A549 (cell line): Measurements from ENCODE around the gene PRKD2. TPM values are rescaled to one million over a fixed set of nuclear protein-coding genes. Genes with fewer than 3 reads are reported as not detected.
A peak's percentile ranks its signal among the peaks of the same experiment; 100 is the strongest.

Source experiments
- ATAC-seq, 2 experiments: fragments of 200-7000 bp in 1 of 2; fragments of >200 bp in 1 of 2; cut with Nextera tagmentation in 1 of 2; cut with Tn5 transposase in 1 of 2; 3 replicates each; pipeline versions ENCODE4 v1.8.0 to v1.9.1; 2018 to 2020; ENCODE audit warnings: mild to moderate bottlenecking in 1 of 2, moderate library complexity in 1 of 2
- CTCF ChIA-PET: fragments of 300-600 bp; sonication (Branson Sonifier 250); formaldehyde crosslinking; extraction: SDS; loops from one replicate; lab custom pipeline; 2021; ENCODE audit warnings: antibody characterized with exemption, inconsistent platforms; lab: Yijun Ruan, JAX
- POLR2A ChIA-PET: fragments of 350-600 bp; formaldehyde crosslinking; extraction: SDS; loops from one replicate; lab custom pipeline; 2021; ENCODE audit warnings: antibody characterized with exemption, inconsistent platforms; lab: Yijun Ruan, JAX
- DNase-seq, 2 experiments: peaks; one replicate each; pipeline versions ENCODE4 v3.0.0 to v3.0.0-alpha.2; 2011 to 2016; ENCODE audit warnings: low read depth in 1 of 2, low spot score in 1 of 2
- FAIRE-seq: peaks from 2 replicates; lab custom pipeline; 2011; peaks lifted over from hg19 to GRCh38; lab: Jason Lieb, UNC
- H3K27ac ChIP-seq, 2 experiments: fragments of >200 bp; sonication (Bioruptor Twin); formaldehyde crosslinking; 3 replicates each; pipeline ENCODE4 v1.5.1; 2016 to 2017
- H3K4me1 ChIP-seq: fragments of >200 bp; sonication (Bioruptor Twin); formaldehyde crosslinking; 3 replicates; pipeline ENCODE4 v1.6.1; 2016
- H3K4me2 ChIP-seq: fragments of >200 bp; sonication (Bioruptor Twin); formaldehyde crosslinking; 3 replicates; pipeline ENCODE4 v1.6.1; 2016
- H3K4me3 ChIP-seq: fragments of >200 bp; sonication (Bioruptor Twin); formaldehyde crosslinking; 3 replicates; pipeline ENCODE4 v1.5.1; 2016
- H3K9me3 ChIP-seq: fragments of >200 bp; sonication (Bioruptor Twin); formaldehyde crosslinking; 3 replicates; pipeline ENCODE4 v1.6.1; 2016
- BCL3 ChIP-seq: fragments of >200 bp; sonication (Bioruptor Twin); formaldehyde crosslinking; IDR thresholded peaks from 3 replicates; pipeline ENCODE4 v1.6.1; 2016
- BHLHE40 ChIP-seq: IDR thresholded peaks from 2 replicates; pipeline ENCODE4 v1.6.1; 2012; ENCODE audit warnings: low read depth, low read length, inconsistent platforms
- CEBPB ChIP-seq, 2 experiments: fragments of >200 bp in 1 of 2; sonication (Bioruptor Twin) in 1 of 2; formaldehyde crosslinking in 1 of 2; IDR thresholded peaks; 2 replicates each; pipeline ENCODE4 v1.6.1; 2012 to 2016
- EHMT2 ChIP-seq: fragments of 200-600 bp; sonication (generic); IDR thresholded peaks from 2 replicates; pipeline ENCODE4 v1.6.1; 2016; ENCODE audit warnings: antibody characterized with exemption, low read depth, mild to moderate bottlenecking, moderate library complexity
- JUNB ChIP-seq: fragments of >200 bp; sonication (Bioruptor Twin); formaldehyde crosslinking; IDR thresholded peaks from 2 replicates; pipeline ENCODE4 v1.6.1; 2016
- PBX3 ChIP-seq: IDR thresholded peaks from 2 replicates; pipeline ENCODE4 v1.6.1; 2012
- RAD21 ChIP-seq, 2 experiments: fragments of >200 bp in 1 of 2; sonication (Bioruptor Twin) in 1 of 2; formaldehyde crosslinking in 1 of 2; IDR thresholded peaks in 1 of 2; conservative IDR thresholded peaks in 1 of 2; 2 replicates in 1 of 2; 3 replicates in 1 of 2; pipeline ENCODE4 v1.6.1; 2012 to 2018; ENCODE audit warnings: inconsistent platforms in 1 of 2
- RARB ChIP-seq: fragments of 250-450 bp; sonication (Bioruptor Pico); IDR thresholded peaks from 2 replicates; pipeline ENCODE4 v1.8.0; 2021; ENCODE audit warnings: mild to moderate bottlenecking, moderate library complexity
- RCOR1 ChIP-seq: fragments of 150-350 bp; IDR thresholded peaks from 2 replicates; pipeline ENCODE4 v1.6.1; 2014; ENCODE audit warnings: antibody characterized with exemption, low read length, low read depth
- ZC3H11A ChIP-seq: fragments of 450-650 bp; IDR thresholded peaks from 2 replicates; pipeline ENCODE4 v1.6.1; 2014; ENCODE audit warnings: antibody characterized with exemption, mild to moderate bottlenecking
- ZNF302 ChIP-seq: fragments of 250-450 bp; sonication (Bioruptor Pico); IDR thresholded peaks from 2 replicates; pipeline ENCODE4 v1.9.0; 2021; ENCODE audit warnings: inconsistent platforms, mild to moderate bottlenecking, moderate library complexity
- WGBS: methylation state at CpG from one replicate; pipeline ENCODE4 v1.1.6; 2017; ENCODE audit errors: missing lambda C conversion rate; 5-methylcytosine and 5-hydroxymethylcytosine counted together
- polyA plus RNA-seq, 4 experiments: library from polyadenylated mRNA; depleted of rRNA in 3 of 4; stranded (reverse); fragments of >200 nt; fragmentation: RNase III in 1 of 4; extraction: RNeasy Plus Mini Kit Qiagen cat#74134 plus additional on column Dnase treatment in 1 of 4; gene quantifications; 2 replicates in 3 of 4; 3 replicates in 1 of 4; pipeline ENCODE4 v1.2.3, GENCODE V29; 2011 to 2017
- TF ChIP-seq, protein P1 (sequence below): fragments of 200-600 bp; sonication (generic); IDR thresholded peaks from 2 replicates; pipeline ENCODE4 v1.6.1; 2016; ENCODE audit warnings: antibody characterized with exemption, mild to moderate bottlenecking, moderate library complexity
- TF ChIP-seq, protein P2 (sequence below): fragments of >200 bp; sonication (Bioruptor Twin); formaldehyde crosslinking; IDR thresholded peaks from 2 replicates; pipeline ENCODE4 v1.6.1; 2016

The PRKD2 gene
- polyA plus RNA-seq, 2 of the 4 experiments (the other 2 are of a cell fraction) = 8.3 to 24.6 TPM

DNA sequence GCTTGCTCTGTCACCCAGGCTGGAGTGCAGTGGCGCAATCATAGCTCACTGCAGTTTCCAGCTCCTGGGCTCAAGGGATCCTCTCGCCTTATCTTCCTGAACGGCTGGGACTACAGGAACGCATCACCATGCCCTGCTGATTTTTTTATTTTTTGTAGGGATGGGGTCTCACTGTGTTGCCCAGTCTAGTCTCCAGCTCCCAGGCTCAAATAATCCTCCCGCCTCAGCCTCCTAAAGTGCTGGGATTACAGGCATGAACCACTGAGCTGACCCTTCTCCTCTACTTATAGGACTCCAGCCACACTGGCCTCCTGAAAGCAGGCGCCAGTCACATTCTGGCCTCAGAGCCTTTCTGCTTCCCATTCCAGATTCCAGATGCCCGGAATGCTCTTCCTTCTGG is 66.5 kb downstream of the PRKD2 start:
- TF ChIP-seq ZNF302 (no peak), CEBPB (IDR thresholded peaks at IDR 0.05) (peak in 1 of 2 experiments; percentile 35; a peak in 1 of 4 replicates)
- Histone ChIP-seq H3K4me2 (no peak overlapping the region), H3K27ac (no peak overlapping the region), H3K9me3 (peaks cover 16% of the 10 kb centered on the region), H3K4me1 (no peaks in the 10 kb centered on the region), H3K4me3 (no peak overlapping the region)
- WGBS = 89% methylated on average over 7 of the region's 7 CpGs
- ATAC-seq (peak in 1 of 2 experiments; percentile 30; a peak in 2 of 6 replicates), DNase-seq (no peak), FAIRE-seq (no peak)
- ChIA-PET POLR2A (no interaction called here), CTCF (interaction anchor here (0.9 to 9.0 kb wide), 4 partner anchors 9 to 78 kb away, joined by 4 to 73 read pairs (median 18); partner anchors contain the start of gene DACT3)

- no peaks in the 10 kb centered on the region for H3K4me1 ChIP-seq
- peaks cover 16% of the 10 kb centered on the region for H3K9me3 ChIP-seq
- ATAC-seq (no peak), FAIRE-seq (no peak), DNase-seq (no peak)
- no peak overlapping the region for H3K27ac ChIP-seq
- ChIA-PET CTCF (interaction anchor here (1.3 to 9.0 kb wide), 3 partner anchors 13 to 106 kb away, joined by 3 to 73 read pairs (median 31); partner anchors contain the start of gene DACT3), POLR2A (no interaction called here)
- 92% methylated on average over 95 of the region's 144 CpGs for WGBS
- no peak overlapping the region for H3K4me2 ChIP-seq
- no peak overlapping the region for H3K4me3 ChIP-seq
- TF ChIP-seq ZC3H11A (no peak), RAD21 (conservative IDR thresholded peaks at IDR 0.05 in 1 of 2, IDR thresholded peaks at IDR 0.05 in 1 of 2) (no peak), RCOR1 (no peak), BHLHE40 (no peak), EHMT2 (no peak), JUNB (no peak), BCL3 (no peak), RARB (CRISPR knock-in tag) (no peak), PBX3 (no peak)
- TF ChIP-seq, protein P1, sequence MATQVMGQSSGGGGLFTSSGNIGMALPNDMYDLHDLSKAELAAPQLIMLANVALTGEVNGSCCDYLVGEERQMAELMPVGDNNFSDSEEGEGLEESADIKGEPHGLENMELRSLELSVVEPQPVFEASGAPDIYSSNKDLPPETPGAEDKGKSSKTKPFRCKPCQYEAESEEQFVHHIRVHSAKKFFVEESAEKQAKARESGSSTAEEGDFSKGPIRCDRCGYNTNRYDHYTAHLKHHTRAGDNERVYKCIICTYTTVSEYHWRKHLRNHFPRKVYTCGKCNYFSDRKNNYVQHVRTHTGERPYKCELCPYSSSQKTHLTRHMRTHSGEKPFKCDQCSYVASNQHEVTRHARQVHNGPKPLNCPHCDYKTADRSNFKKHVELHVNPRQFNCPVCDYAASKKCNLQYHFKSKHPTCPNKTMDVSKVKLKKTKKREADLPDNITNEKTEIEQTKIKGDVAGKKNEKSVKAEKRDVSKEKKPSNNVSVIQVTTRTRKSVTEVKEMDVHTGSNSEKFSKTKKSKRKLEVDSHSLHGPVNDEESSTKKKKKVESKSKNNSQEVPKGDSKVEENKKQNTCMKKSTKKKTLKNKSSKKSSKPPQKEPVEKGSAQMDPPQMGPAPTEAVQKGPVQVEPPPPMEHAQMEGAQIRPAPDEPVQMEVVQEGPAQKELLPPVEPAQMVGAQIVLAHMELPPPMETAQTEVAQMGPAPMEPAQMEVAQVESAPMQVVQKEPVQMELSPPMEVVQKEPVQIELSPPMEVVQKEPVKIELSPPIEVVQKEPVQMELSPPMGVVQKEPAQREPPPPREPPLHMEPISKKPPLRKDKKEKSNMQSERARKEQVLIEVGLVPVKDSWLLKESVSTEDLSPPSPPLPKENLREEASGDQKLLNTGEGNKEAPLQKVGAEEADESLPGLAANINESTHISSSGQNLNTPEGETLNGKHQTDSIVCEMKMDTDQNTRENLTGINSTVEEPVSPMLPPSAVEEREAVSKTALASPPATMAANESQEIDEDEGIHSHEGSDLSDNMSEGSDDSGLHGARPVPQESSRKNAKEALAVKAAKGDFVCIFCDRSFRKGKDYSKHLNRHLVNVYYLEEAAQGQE = no peak
- TF ChIP-seq, protein P2, sequence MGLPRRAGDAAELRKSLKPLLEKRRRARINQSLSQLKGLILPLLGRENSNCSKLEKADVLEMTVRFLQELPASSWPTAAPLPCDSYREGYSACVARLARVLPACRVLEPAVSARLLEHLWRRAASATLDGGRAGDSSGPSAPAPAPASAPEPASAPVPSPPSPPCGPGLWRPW = no peak
Measured at GRCh38 chr19:46648961-46649960, 67.7 kb downstream of the PRKD2 start.
